OCI-LY3 (cell line): Measurements from ENCODE around the gene TAOK2.
"Not testable (repeated sequence)": the region's sequence is repeated elsewhere in the genome, so short reads cannot be mapped to it uniquely, and the experiment has no call there.

Source experiments
- CTCF ChIP-seq: fragments of 200-600, 300-600 bp; sonication (generic); IDR thresholded peaks from 2 replicates; pipeline ENCODE4 v1.5.1; 2014; ENCODE audit warnings: antibody characterized with exemption, low read length, low read depth
- EZH2phosphoT487 ChIP-seq: fragments of 200-600 bp; shearing (Covaris generic); IDR thresholded peaks from 2 replicates; pipeline ENCODE4 v1.6.1; 2018; ENCODE audit warnings: antibody characterized with exemption, mixed run types, low read depth

GRCh38 chr16:30015450-30015849 lies 41.8 kb downstream of the TAOK2 start:
- TF ChIP-seq CTCF, EZH2phosphoT487: not testable (repeated sequence)
